ENCODE measurements around the gene C1QL4. TPM values are rescaled to one million over a fixed set of nuclear protein-coding genes. Genes with fewer than 3 reads are reported as not detected.
"Not testable (repeated sequence)": the region's sequence is repeated elsewhere in the genome, so short reads cannot be mapped to it uniquely, and the experiment has no call there.

Gene C1QL4
- total and polyA plus RNA-seq, 11 donors = not detected

DNA sequence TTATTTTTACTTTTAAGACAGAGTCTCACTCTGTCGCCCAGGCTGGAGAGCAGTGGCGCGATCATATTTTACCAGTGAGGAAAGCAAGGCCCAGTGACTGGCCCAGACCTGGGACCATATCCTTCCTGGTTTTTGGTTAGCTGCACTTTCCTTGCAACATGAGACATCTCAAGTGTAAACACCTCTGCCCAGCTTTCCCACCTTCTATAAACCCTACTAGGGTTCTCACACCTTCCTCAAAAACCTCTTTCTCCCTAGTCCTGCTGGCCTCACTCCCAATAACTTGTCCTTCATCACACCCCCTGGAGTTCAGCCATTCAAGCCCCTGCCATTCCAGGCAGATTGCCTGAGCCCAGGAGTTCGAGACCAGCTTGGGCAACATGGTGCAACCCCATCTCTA, 52.3 kb downstream of the C1QL4 start:
- intact Hi-C loops (cut with DNase I) = loop anchor here in 6 of 10 donors (5.0 to 10.0 kb wide), 5 partner anchors 53 to 230 kb away; partner anchors contain the start of genes C1QL4 (in 3 of the 6) and DNAJC22 (in 1 of the 6)
- no peaks in the 10 kb centered on the region for H3K36me3 ChIP-seq
- H3K9me3 ChIP-seq = no peaks in the 10 kb centered on the region
- ATAC-seq (no peak), DNase-seq (no peak)
- TF ChIP-seq, protein P1, sequence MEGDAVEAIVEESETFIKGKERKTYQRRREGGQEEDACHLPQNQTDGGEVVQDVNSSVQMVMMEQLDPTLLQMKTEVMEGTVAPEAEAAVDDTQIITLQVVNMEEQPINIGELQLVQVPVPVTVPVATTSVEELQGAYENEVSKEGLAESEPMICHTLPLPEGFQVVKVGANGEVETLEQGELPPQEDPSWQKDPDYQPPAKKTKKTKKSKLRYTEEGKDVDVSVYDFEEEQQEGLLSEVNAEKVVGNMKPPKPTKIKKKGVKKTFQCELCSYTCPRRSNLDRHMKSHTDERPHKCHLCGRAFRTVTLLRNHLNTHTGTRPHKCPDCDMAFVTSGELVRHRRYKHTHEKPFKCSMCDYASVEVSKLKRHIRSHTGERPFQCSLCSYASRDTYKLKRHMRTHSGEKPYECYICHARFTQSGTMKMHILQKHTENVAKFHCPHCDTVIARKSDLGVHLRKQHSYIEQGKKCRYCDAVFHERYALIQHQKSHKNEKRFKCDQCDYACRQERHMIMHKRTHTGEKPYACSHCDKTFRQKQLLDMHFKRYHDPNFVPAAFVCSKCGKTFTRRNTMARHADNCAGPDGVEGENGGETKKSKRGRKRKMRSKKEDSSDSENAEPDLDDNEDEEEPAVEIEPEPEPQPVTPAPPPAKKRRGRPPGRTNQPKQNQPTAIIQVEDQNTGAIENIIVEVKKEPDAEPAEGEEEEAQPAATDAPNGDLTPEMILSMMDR (IDR thresholded peaks at IDR 0.05) = no peak
- no peak for TF ChIP-seq POLR2A (IDR thresholded peaks at IDR 0.05)
- WGBS, 4 donors = 90 to 97% (median 92%) methylated on average over 4 of the region's 4 CpGs
- H3K27ac ChIP-seq = no peak overlapping the region
- H3K4me3 ChIP-seq = no peak overlapping the region
- H3K4me1 ChIP-seq = peaks cover 0 to 3% (median 0%) of the 10 kb centered on the region in 12 donors
- H3K27me3 ChIP-seq = peaks cover 0 to 28% (median 3%) of the 10 kb centered on the region in 9 donors

DNA sequence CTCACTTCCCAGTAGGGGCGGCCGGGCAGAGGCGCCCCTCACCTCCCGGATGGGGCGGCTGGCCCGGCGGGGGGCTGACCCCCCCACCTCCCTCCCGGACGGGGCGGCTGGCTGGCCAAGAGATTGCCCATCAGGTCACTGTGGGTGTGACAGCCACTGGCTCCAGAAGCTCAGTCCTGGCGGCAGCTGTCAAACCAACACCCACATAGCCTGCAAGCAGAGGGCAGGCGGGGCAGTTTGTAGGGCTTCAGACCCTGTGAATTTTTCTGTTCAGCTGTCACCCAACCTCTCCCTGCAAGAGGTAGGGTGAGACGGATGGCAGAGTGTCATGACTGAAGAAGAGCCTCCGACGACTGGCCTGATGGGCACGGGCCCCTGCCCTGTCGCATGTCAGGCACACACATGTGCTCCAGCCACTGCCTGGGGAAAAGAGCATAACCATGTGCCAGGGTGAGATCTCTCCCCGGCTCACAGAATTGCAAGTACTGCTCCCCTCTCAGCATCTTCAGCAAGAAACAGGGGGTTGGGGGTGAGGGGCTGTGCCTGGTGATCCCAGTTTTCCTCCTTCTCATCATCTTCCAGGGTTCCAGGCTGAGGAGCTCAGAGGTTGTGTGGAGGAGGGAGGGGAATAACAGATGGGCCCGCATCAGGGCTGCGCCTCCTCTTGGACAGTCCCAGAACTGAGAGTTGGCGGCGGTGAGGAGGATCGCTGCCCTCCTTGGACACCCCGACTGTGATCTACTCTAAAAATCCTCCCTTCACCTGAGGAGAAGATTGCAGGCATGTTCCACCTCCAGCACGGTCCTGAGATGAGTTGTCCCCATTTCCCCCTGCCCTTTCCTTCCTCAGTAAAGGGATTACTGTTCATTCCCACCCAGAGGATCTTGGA, 53.2 kb downstream of the C1QL4 start:
- intact Hi-C loops (cut with DNase I) = loop anchor here in 1 of 10 donors (10.0 kb wide), 1 partner anchor 231 kb away; no protein-coding TSS in a partner anchor
- no peak for TF ChIP-seq POLR2A (IDR thresholded peaks at IDR 0.05)
- TF ChIP-seq, protein P1 (IDR thresholded peaks at IDR 0.05) = no peak
- 85 to 88% (median 87%) methylated on average over 18 to 25 of the region's 25 CpGs for WGBS, 4 donors
- Histone ChIP-seq H3K27me3 (peaks cover 0 to 22% (median 3%) of the 10 kb centered on the region in 9 donors), H3K9me3 (no peaks in the 10 kb centered on the region), H3K4me3 (no peak overlapping the region), H3K27ac (no peak overlapping the region), H3K4me1 (peaks cover 0 to 3% (median 0%) of the 10 kb centered on the region in 12 donors), H3K36me3 (no peaks in the 10 kb centered on the region)
- ATAC-seq (no peak), DNase-seq (no peak)

DNA sequence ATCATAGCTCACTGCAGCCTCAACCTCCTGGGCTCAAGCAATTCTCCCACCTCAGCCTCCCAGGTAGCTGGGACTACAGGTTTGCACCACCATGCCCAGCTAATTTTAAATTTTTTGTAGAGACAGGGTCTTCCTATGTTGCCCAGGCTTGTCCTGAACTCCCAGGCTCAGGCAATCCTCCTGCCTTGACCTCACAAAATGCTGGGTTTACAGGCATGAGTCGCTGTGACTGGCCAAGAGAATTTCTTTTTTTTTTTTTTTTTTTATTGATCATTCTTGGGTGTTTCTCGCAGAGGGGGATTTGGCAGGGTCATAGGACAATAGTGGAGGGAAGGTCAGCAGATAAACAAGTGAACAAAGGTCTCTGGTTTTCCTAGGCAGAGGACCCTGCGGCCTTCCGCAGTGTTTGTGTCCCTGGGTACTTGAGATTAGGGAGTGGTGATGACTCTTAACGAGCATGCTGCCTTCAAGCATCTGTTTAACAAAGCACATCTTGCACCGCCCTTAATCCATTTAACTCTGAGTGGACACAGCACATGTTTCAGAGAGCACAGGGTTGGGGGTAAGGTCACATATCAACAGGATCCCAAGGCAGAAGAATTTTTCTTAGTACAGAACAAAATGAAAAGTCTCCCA, 54.1 kb downstream of the C1QL4 start:
- intact Hi-C loops (cut with DNase I) = loop anchor here in 1 of 10 donors (10.0 kb wide), 1 partner anchor 232 kb away; no protein-coding TSS in a partner anchor
- not testable (repeated sequence) for ATAC-seq, H3K27ac ChIP-seq, H3K9me3 ChIP-seq, H3K4me3 ChIP-seq, DNase-seq, H3K4me1 ChIP-seq, H3K36me3 ChIP-seq
- H3K27me3 ChIP-seq = peaks cover 0 to 18% (median 3%) of the 10 kb centered on the region in 9 donors
- WGBS, 4 donors = 80 to 93% (median 88%) methylated on average over 2 of the region's 6 CpGs

Other genes starting within 250 kb of the C1QL4 start
- gene DHH, start 242.4 kb downstream of the C1QL4 start, total RNA-seq = 1 to 10 TPM in 1 of 9 donors, under 1 TPM in 8; 0.34 to 1.5 (median 0.76) TPM
- gene DHH, start 242.4 kb downstream of the C1QL4 start, polyA plus RNA-seq = 1 to 10 TPM in 1 of 2 donors, under 1 TPM in 1; 0.38 to 1.0 TPM
- 10 to 100 TPM; 10.4 to 43.5 (median 27.9) TPM for gene LMBR1L, start 226.3 kb downstream of the C1QL4 start, total RNA-seq
- gene LMBR1L, start 226.3 kb downstream of the C1QL4 start, polyA plus RNA-seq = 10 to 100 TPM; 17.2 to 23.7 TPM
- gene TUBA1B, start 205.8 kb downstream of the C1QL4 start, total RNA-seq = 100 to 1,000 TPM; 242 to 966 (median 464) TPM
- 1,000 to 10,000 TPM in 1 of 2 donors, 100 to 1,000 TPM in 1; 189 to 1,651 TPM for gene TUBA1B, start 205.8 kb downstream of the C1QL4 start, polyA plus RNA-seq
- gene TUBA1A, start 148.1 kb downstream of the C1QL4 start, total RNA-seq = 100 to 1,000 TPM; 122 to 280 (median 184) TPM
- gene TUBA1A, start 148.1 kb downstream of the C1QL4 start, polyA plus RNA-seq = 100 to 1,000 TPM in 1 of 2 donors, 10 to 100 TPM in 1; 71.5 to 238 TPM
- 100 to 1,000 TPM in 2 of 9 donors, 10 to 100 TPM in 7; 35.2 to 298 (median 68.8) TPM for gene TUBA1C, start 72.1 kb downstream of the C1QL4 start, total RNA-seq
- 100 to 1,000 TPM in 1 of 2 donors, 10 to 100 TPM in 1; 45.3 to 554 TPM for gene TUBA1C, start 72.1 kb downstream of the C1QL4 start, polyA plus RNA-seq
- gene PRPH, start 42.0 kb downstream of the C1QL4 start, total RNA-seq = under 1 TPM in 4 of 9 donors, not detected in 5; 0.36 to 0.70 (median 0.54) TPM
- under 1 TPM; 0.11 to 0.27 TPM for gene PRPH, start 42.0 kb downstream of the C1QL4 start, polyA plus RNA-seq
- 1 to 10 TPM in 2 of 9 donors, under 1 TPM in 4, not detected in 3; 0.33 to 6.4 (median 0.85) TPM for gene TROAP, start 13.9 kb downstream of the C1QL4 start, total RNA-seq
- under 1 TPM in 1 of 2 donors, not detected in 1; 0.11 TPM for gene TROAP, start 13.9 kb downstream of the C1QL4 start, polyA plus RNA-seq
- 1 to 10 TPM in 1 of 9 donors, under 1 TPM in 5, not detected in 3; 0.08 to 4.4 (median 0.53) TPM for gene DNAJC22, start 9.7 kb upstream of the C1QL4 start, total RNA-seq
- under 1 TPM in 1 of 2 donors, not detected in 1; 0.11 TPM for gene DNAJC22, start 9.7 kb upstream of the C1QL4 start, polyA plus RNA-seq
- 1 to 10 TPM; 3.0 to 9.1 (median 4.8) TPM for gene SPATS2, start 30.3 kb upstream of the C1QL4 start, total RNA-seq
- 1 to 10 TPM; 6.7 TPM for gene SPATS2, start 30.3 kb upstream of the C1QL4 start, polyA plus RNA-seq
- gene KCNH3, start 201.8 kb upstream of the C1QL4 start, total RNA-seq = 1 to 10 TPM in 3 of 9 donors, under 1 TPM in 6; 0.19 to 2.2 (median 0.40) TPM
- gene KCNH3, start 201.8 kb upstream of the C1QL4 start, polyA plus RNA-seq = under 1 TPM; 0.14 to 0.42 TPM
- gene MCRS1, start 231.0 kb upstream of the C1QL4 start, total RNA-seq = 100 to 1,000 TPM in 3 of 9 donors, 10 to 100 TPM in 6; 70.0 to 122 (median 88.3) TPM
- gene MCRS1, start 231.0 kb upstream of the C1QL4 start, polyA plus RNA-seq = 10 to 100 TPM; 64.2 to 80.3 TPM

Measured in heart left ventricle (tissue), 16 donors.